Measurements from ENCODE around the gene RNF31.

RNF31 gene

GRCh38 chr14:24204163-24205146 lies 57.2 kb downstream of the RNF31 start:
- DNase-seq = no peak

GRCh38 chr14:24206260-24207103 lies 59.2 kb downstream of the RNF31 start:
- DNase-seq = no peak

- DNase-seq = no peak
These were observed 59.8 kb downstream of the RNF31 start for GRCh38 chr14:24207104-24207551.

- no peak for DNase-seq
These were observed 60.3 kb downstream of the RNF31 start for GRCh38 chr14:24207625-24208024.
